Fibroblast of skin of scalp (primary cell): ENCODE results near the gene LAMC2.
A peak's percentile ranks its signal among the peaks of the same experiment; 100 is the strongest.

Source experiments
- DNase-seq: peaks from one replicate; pipeline ENCODE4 v3.0.0-alpha.2; 2013

Gene LAMC2

DNA sequence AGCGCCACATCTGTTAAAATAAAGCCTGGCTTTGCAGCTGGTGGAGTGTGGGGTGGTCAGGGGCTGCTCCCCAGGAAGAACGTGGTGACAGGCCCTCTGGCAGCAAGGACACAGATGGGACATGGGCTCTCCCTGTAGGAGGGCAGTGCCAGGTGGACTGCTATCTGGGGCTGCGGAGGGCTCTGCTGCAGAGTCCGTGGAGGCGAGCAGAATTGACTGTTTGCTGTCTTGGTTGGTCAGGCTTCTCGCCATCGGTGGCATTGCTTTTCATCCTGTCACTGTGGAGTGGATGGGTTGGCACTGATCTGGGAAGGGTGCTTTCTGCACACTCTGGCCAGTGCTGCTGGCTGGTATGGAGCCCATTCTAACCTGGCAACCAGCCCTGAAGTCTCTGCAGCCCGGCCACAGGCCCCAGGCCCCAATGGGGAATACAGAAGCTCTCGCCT lies 103.0 kb downstream of the LAMC2 start:
- DNase-seq: no peak

- no peak for DNase-seq
Measured at GRCh38 chr1:183290628-183291027, 104.6 kb downstream of the LAMC2 start.

DNA sequence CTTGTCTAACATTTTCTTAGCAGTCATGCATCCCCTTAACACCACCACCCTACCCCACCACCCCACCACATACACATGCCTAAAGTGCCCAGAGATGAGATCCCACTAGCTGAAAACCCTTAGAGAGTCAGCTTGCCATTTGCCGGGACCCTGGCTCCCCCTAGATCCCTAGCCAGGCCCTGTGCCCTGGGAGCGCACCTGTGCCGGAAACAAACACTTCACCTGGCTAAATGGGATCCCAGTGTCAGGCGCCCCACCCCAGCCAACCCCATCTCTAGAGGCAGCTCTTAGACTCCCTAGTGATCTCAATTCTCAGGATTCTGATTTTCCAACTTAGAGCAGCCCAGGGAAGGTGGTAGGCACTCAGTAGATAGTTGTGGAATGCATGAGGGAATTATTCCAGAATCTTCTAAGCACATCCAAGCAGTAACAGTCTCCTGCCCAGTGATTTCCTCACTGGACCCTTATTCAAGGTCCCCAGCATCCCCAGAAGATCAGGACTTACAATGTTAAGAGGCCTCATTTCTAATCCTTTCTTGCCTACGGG lies 105.2 kb downstream of the LAMC2 start:
- DNase-seq: no peak

DNA sequence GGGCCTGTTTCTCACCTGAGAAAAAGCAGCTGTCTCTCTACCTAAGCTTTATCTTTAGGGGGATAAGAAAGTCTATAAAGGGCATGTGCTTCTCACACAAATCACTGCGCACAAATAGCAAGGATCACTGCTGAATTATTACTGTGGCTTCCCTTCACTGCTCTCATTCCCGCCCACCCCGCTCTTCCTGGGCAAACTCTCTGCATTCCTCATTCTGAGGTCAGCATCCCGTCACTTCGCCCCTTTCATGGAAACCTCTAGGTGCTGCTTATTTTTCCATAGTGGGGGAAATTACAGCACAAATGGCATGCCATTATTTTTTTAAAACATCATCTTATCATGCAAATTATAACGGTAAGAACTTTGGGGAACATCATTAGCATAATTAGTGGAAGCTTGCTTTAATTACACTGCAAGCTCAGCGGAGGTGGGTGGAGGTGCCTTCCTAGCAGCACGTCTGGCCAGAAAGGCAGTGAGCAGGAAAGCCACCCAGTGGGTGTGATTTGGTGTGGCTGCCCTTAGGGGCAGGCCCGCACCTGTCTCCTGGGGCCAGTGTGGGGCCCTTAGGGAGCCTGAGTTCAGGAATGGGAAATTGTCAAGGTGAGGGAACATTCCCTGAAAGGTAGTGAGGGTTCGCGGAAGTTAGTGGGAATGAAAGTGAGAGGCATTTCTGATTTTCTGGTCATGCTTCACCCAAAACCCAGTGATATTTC lies 105.9 kb downstream of the LAMC2 start:
- peak; percentile 64 for DNase-seq

DNA sequence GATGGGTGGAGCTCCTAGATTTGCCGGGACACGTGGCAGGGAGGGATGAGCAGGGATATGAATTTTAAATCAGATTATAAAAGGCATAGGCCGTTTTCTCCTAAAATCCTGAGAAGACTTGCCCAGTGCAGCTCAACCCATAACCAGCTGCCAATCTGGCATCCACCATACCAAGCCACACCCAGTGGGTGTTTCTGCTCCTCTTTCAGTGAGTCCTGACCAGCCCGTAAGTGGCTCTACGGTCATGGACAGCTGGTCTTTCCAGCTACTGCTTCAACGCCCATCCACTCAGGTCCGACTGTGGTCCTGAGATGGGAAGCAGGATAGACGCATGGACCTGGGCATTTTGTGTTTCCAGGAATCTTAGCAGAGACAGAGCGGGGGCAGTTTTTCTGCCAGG lies 107.2 kb downstream of the LAMC2 start:
- no peak for DNase-seq

GRCh38 chr1:183293876-183294275 lies 107.8 kb downstream of the LAMC2 start:
- no peak for DNase-seq
